ENCODE data around the gene GSTO2.

GSTO2 gene

GRCh38 chr10:104325436-104326435 lies 56.8 kb downstream of the GSTO2 start:
- H3K4me3 ChIP-seq (ENCODE audit: insufficient read depth, low read depth, low read length), result no peak overlapping the region
- H3K27ac ChIP-seq (ENCODE audit: insufficient read depth, low read depth, low read length, poor library complexity, severe bottlenecking), result no peak overlapping the region
- peaks cover 45% of the 10 kb centered on the region for H3K4me1 ChIP-seq (ENCODE audit: control insufficient read depth, insufficient read depth, low read length)
- 94 to 95% methylated on average over 28 of the region's 28 CpGs for WGBS, 2 experiments
- peaks cover 76% of the 10 kb centered on the region for H3K27me3 ChIP-seq (ENCODE audit: control insufficient read depth, insufficient read depth, low read length, poor library complexity, severe bottlenecking)
- no peaks in the 10 kb centered on the region for H3K36me3 ChIP-seq (ENCODE audit: control insufficient read depth, insufficient read depth, low read length)
- H3K9me3 ChIP-seq (ENCODE audit: control insufficient read depth, low read length), result no peaks in the 10 kb centered on the region

DNA sequence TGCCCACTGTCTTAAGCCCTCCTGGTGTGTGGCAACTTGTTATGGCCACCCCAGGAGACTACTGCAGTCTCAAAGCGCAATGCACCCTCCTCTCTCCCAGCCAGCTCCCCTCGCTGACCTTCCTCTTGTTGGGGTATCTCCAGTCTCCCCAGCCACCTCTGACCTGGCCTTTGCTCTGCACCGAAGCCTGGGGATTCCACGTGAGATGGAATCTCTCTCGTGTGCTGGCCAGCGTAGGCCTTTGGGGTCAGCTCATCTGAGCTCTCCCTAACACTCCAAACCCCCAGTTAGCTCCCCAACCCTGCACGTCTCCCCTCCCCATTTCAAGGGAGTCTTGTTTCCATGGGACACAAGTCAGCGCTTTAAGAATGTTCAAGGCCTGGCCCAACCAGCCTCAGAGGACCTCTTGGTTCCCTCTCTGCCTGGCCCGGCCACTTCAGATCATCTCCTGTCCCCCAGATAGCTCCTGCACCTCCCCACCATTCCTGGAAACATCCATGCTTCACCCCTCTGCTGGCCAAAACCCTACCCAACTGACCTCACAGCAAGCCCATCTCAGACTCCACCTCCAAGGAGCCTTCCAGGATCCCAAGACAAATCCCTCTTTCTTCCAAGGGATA lies 58.1 kb downstream of the GSTO2 start:
- H3K36me3 ChIP-seq (ENCODE audit: control insufficient read depth, insufficient read depth, low read length), result no peaks in the 10 kb centered on the region
- H3K27ac ChIP-seq (ENCODE audit: insufficient read depth, low read depth, low read length, poor library complexity, severe bottlenecking), result no peak overlapping the region
- no peaks in the 10 kb centered on the region for H3K9me3 ChIP-seq (ENCODE audit: control insufficient read depth, low read length)
- WGBS, 2 experiments, result 88 to 91% methylated on average over 9 of the region's 9 CpGs
- no peak overlapping the region for H3K4me3 ChIP-seq (ENCODE audit: insufficient read depth, low read depth, low read length)
- peaks cover 53% of the 10 kb centered on the region for H3K4me1 ChIP-seq (ENCODE audit: control insufficient read depth, insufficient read depth, low read length)
- H3K27me3 ChIP-seq (ENCODE audit: control insufficient read depth, insufficient read depth, low read length, poor library complexity, severe bottlenecking), result peaks cover 82% of the 10 kb centered on the region

DNA sequence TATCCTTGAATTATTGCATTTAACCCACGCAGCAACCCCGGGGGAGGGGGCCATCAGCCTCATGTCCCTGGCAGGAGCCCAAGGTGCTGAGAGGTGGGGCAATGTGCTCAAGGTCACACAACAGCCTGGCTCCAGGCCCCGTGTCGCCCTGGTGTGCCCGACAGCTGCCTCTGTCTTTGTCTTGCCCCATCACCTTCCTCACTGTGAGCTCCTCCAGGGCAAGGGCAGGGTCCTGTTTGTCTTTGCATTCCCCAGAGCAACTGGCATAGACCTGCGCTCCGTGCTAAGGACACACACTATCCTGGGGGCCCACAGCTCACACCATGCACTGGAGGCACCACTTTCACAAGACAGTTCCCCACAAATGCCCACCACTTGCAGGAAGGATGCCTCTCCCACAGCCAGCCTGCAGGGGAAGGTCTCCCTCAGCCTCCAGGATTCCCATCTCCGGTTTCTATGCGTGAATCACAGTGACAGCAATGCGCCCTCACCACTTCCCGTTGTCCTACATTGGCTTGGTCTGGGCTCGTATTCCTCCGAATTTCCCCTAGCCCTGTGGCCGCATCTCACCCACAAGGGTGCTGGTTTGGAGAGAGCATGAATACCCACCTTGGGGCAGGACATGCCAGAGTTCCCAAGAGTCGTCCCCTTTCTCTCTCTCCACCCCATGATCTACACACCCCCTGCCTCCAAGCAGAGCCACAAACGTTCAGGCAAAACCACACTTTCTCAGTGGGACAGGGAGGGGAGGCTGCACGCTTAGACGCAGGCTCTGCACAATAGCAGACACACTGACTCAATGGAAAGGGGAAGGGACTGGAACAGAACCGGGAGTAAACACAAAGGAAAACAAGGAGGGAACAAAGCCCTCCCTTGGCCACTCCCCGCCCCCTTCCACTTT lies 59.0 kb downstream of the GSTO2 start:
- H3K36me3 ChIP-seq (ENCODE audit: control insufficient read depth, insufficient read depth, low read length), result no peaks in the 10 kb centered on the region
- peaks cover 53% of the 10 kb centered on the region for H3K4me1 ChIP-seq (ENCODE audit: control insufficient read depth, insufficient read depth, low read length)
- no peak overlapping the region for H3K4me3 ChIP-seq (ENCODE audit: insufficient read depth, low read depth, low read length)
- H3K9me3 ChIP-seq (ENCODE audit: control insufficient read depth, low read length), result no peaks in the 10 kb centered on the region
- H3K27me3 ChIP-seq (ENCODE audit: control insufficient read depth, insufficient read depth, low read length, poor library complexity, severe bottlenecking), result peaks cover 88% of the 10 kb centered on the region
- H3K27ac ChIP-seq (ENCODE audit: insufficient read depth, low read depth, low read length, poor library complexity, severe bottlenecking), result peak overlapping the region; percentile 90
- WGBS, 2 experiments, result 29 to 30% methylated on average over 19 to 20 of the region's 20 CpGs

- 0 to 2% methylated on average over 3 of the region's 3 CpGs for WGBS, 2 experiments
- Histone ChIP-seq H3K4me1 (ENCODE audit: control insufficient read depth, insufficient read depth, low read length) (peaks cover 58% of the 10 kb centered on the region), H3K27ac (ENCODE audit: insufficient read depth, low read depth, low read length, poor library complexity, severe bottlenecking) (peak overlapping the region; percentile 90), H3K4me3 (ENCODE audit: insufficient read depth, low read depth, low read length) (peak overlapping the region; percentile 11), H3K27me3 (ENCODE audit: control insufficient read depth, insufficient read depth, low read length, poor library complexity, severe bottlenecking) (peaks cover 90% of the 10 kb centered on the region), H3K36me3 (ENCODE audit: control insufficient read depth, insufficient read depth, low read length) (no peaks in the 10 kb centered on the region), H3K9me3 (ENCODE audit: control insufficient read depth, low read length) (no peaks in the 10 kb centered on the region)
Measured at GRCh38 chr10:104328646-104328895, 59.6 kb downstream of the GSTO2 start.

- no peaks in the 10 kb centered on the region for H3K36me3 ChIP-seq (ENCODE audit: control insufficient read depth, insufficient read depth, low read length)
- H3K4me1 ChIP-seq (ENCODE audit: control insufficient read depth, insufficient read depth, low read length), result peaks cover 63% of the 10 kb centered on the region
- 23 to 24% methylated on average over 13 of the region's 15 CpGs for WGBS, 2 experiments
- H3K4me3 ChIP-seq (ENCODE audit: insufficient read depth, low read depth, low read length), result peak overlapping the region; percentile 11
- H3K27ac ChIP-seq (ENCODE audit: insufficient read depth, low read depth, low read length, poor library complexity, severe bottlenecking), result peak overlapping the region; percentile 90
- no peaks in the 10 kb centered on the region for H3K9me3 ChIP-seq (ENCODE audit: control insufficient read depth, low read length)
- H3K27me3 ChIP-seq (ENCODE audit: control insufficient read depth, insufficient read depth, low read length, poor library complexity, severe bottlenecking), result peaks cover 85% of the 10 kb centered on the region
Measured at GRCh38 chr10:104328896-104329710, 60.1 kb downstream of the GSTO2 start.

GRCh38 chr10:104329735-104330134 lies 60.8 kb downstream of the GSTO2 start:
- 84 to 86% methylated on average over 3 of the region's 3 CpGs for whole genome bisulfite sequencing, 2 experiments
- peak overlapping the region; percentile 36 for H3K27ac ChIP-seq (ENCODE audit: insufficient read depth, low read depth, low read length, poor library complexity, severe bottlenecking)

GRCh38 chr10:104330168-104331110 lies 61.5 kb downstream of the GSTO2 start:
- H3K9me3 ChIP-seq (ENCODE audit: control insufficient read depth, low read length), result no peaks in the 10 kb centered on the region
- peaks cover 79% of the 10 kb centered on the region for H3K27me3 ChIP-seq (ENCODE audit: control insufficient read depth, insufficient read depth, low read length, poor library complexity, severe bottlenecking)
- 56% methylated on average over 8 of the region's 8 CpGs for WGBS, 2 experiments
- H3K4me3 ChIP-seq (ENCODE audit: insufficient read depth, low read depth, low read length), result no peak overlapping the region
- H3K27ac ChIP-seq (ENCODE audit: insufficient read depth, low read depth, low read length, poor library complexity, severe bottlenecking), result no peak overlapping the region
- H3K4me1 ChIP-seq (ENCODE audit: control insufficient read depth, insufficient read depth, low read length), result peaks cover 63% of the 10 kb centered on the region
- H3K36me3 ChIP-seq (ENCODE audit: control insufficient read depth, insufficient read depth, low read length), result no peaks in the 10 kb centered on the region

More at GRCh38 chr10:104329735-104330134, 60.8 kb downstream of the GSTO2 start:
- H3K4me3 ChIP-seq (ENCODE audit: insufficient read depth, low read depth, low read length), result no peak overlapping the region
- H3K27me3 ChIP-seq (ENCODE audit: control insufficient read depth, insufficient read depth, low read length, poor library complexity, severe bottlenecking), result peaks cover 80% of the 10 kb centered on the region
- H3K36me3 ChIP-seq (ENCODE audit: control insufficient read depth, insufficient read depth, low read length), result no peaks in the 10 kb centered on the region
- H3K4me1 ChIP-seq (ENCODE audit: control insufficient read depth, insufficient read depth, low read length), result peaks cover 63% of the 10 kb centered on the region
- no peaks in the 10 kb centered on the region for H3K9me3 ChIP-seq (ENCODE audit: control insufficient read depth, low read length)

DNA sequence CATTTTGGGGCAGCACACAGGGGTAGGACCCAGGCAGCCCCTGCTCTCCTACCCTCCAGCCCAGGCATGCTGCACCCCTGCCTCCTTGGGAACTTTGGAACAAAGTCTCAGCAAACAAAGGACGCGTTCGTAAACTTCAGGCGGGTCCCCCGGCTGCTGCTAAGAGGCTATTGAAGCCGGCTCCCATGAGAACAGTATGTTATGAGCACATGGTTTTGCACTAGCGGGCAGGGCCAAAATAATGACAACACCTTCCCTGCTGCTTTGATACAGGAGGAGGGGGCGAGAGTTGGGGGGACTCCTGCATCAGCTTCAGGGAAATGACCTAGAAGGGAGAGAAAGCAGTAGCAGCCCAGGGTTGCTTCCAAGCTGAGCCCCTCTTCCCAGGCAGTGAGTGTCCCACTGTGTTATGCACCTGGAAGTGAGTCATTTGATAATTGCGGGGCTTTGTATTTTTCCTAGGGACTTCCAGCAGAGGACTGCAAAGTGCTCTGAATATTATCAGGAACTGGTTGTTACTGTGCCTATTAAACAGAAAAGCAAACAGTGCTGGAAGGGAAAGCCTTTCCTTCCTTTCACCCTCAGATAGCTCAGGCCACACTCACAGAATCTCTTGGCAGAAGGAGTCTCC lies 62.3 kb downstream of the GSTO2 start:
- Histone ChIP-seq H3K4me1 (ENCODE audit: control insufficient read depth, insufficient read depth, low read length) (peaks cover 60% of the 10 kb centered on the region), H3K4me3 (ENCODE audit: insufficient read depth, low read depth, low read length) (no peak overlapping the region), H3K36me3 (ENCODE audit: control insufficient read depth, insufficient read depth, low read length) (no peaks in the 10 kb centered on the region), H3K9me3 (ENCODE audit: control insufficient read depth, low read length) (no peaks in the 10 kb centered on the region), H3K27me3 (ENCODE audit: control insufficient read depth, insufficient read depth, low read length, poor library complexity, severe bottlenecking) (peaks cover 70% of the 10 kb centered on the region), H3K27ac (ENCODE audit: insufficient read depth, low read depth, low read length, poor library complexity, severe bottlenecking) (no peak overlapping the region)
- WGBS, 2 experiments, result 16 to 18% methylated on average over 9 of the region's 9 CpGs

Measured in ectodermal cell (in vitro differentiated cells).